G401 (cell line): ENCODE results near the gene SFI1. TPM values are rescaled to one million over a fixed set of nuclear protein-coding genes. Genes with fewer than 3 reads are reported as not detected.
A peak's percentile ranks its signal among the peaks of the same experiment; 100 is the strongest.
"Not testable (repeated sequence)": the region's sequence is repeated elsewhere in the genome, so short reads cannot be mapped to it uniquely, and the experiment has no call there.

Experiments used
- DNase-seq: peaks from one replicate; pipeline ENCODE4 v3.0.0-alpha.2; 2015; ENCODE audit warnings: low spot score
- in situ Hi-C: cut with HindIII; loops from 2 replicates; pipeline ENCODE4 v1.10.0; 2016; ENCODE audit warnings: low sequenced_read_pairs, mixed read lengths
- total RNA-seq: library from RNA; depleted of rRNA; stranded (reverse); fragments of >200 nt; shearing (Covaris generic); gene quantifications from 2 replicates; pipeline ENCODE4 v1.2.3, GENCODE V29; 2014; rRNA removed

Gene SFI1, protein sequence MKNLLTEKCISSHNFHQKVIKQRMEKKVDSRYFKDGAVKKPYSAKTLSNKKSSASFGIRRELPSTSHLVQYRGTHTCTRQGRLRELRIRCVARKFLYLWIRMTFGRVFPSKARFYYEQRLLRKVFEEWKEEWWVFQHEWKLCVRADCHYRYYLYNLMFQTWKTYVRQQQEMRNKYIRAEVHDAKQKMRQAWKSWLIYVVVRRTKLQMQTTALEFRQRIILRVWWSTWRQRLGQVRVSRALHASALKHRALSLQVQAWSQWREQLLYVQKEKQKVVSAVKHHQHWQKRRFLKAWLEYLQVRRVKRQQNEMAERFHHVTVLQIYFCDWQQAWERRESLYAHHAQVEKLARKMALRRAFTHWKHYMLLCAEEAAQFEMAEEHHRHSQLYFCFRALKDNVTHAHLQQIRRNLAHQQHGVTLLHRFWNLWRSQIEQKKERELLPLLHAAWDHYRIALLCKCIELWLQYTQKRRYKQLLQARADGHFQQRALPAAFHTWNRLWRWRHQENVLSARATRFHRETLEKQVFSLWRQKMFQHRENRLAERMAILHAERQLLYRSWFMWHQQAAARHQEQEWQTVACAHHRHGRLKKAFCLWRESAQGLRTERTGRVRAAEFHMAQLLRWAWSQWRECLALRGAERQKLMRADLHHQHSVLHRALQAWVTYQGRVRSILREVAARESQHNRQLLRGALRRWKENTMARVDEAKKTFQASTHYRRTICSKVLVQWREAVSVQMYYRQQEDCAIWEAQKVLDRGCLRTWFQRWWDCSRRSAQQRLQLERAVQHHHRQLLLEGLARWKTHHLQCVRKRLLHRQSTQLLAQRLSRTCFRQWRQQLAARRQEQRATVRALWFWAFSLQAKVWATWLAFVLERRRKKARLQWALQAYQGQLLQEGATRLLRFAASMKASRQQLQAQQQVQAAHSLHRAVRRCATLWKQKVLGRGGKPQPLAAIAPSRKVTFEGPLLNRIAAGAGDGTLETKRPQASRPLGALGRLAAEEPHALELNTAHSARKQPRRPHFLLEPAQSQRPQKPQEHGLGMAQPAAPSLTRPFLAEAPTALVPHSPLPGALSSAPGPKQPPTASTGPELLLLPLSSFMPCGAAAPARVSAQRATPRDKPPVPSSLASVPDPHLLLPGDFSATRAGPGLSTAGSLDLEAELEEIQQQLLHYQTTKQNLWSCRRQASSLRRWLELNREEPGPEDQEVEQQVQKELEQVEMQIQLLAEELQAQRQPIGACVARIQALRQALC
- total RNA-seq, result 17.0 and 43.8 TPM in 2 replicates

DNA sequence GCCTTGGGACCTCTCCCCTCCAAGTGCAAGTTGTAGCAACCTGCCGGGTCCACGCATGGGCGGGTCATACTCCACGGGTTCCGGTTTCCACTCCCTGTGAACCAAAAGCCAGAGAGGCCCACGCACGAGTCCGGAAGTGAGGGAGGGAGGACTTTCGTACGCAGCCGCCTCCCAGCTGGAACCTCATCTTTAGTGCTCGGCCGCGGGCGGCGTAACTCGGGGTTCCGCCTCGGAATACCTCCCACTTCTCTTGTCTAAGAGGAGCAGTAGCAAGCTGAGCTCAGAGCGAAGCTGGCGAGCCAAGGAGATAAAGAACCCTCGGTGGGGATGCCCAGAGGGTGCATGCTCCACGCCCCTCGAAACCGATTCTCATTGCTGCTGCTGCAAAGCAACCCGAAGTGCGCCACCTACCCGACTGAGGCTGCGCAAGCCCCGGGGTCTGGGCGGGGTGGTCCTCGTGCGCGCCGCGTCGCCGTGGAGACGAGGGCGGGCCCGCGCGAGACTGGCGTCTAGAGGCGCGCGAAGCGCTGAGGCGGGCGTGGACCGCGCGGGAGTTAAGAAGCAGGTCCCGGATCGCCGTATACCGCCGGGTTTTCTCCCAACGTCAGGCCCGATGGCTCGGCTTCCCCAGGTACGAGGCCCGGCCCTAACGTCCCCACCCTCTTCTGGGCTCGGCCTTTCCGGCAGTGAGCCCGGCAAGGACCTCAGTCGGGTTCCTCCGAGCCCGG lies at the start of gene SFI1:
TSS of gene SFI1 (plus strand) at position 530 of the 728 bp plus-strand sequence. CDS start 11,749 bp downstream, outside the sequence.
- DNase-seq, result peak; percentile 90
- in situ Hi-C loops, result no loop called here

DNA sequence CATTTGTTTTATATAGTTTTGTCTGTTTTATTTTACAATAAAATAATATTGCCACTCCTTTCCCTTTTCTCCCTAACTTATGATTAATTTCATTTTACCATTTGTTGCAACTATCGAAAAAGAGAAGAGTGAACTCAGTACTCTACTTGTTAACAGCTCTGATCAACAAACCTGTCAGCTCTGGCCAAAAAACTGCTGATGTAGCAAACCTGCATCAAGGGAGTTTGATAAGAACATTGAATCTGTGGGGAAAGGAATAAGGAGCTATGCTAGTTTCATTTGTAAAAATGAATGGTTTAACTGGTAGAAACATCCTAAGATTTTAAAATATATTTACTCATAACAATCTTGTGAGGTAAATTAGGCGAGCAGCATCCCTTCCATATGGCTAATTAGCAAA lies 49.6 kb upstream of the SFI1 start:
- in situ Hi-C loops, result no loop called here
- DNase-seq, result no peak

DNA sequence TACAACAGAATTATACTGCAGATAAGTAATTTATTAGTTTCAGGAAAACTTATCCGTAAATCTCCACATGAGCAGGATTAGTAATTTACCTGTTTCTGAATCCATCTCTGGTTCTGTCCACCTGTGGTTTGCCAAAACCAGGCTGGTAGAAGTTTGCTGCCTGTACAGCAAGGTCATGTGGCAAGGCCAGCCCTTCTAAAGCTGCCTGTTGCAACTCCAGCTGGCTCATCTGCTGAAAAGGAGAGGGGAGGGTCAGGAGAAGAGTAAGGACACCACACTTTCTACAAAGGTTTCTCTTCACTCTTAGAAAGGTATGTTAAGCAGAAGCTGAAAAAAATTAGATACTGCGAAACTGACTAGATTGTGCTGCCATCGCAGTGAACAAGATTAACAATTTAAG lies 49.0 kb upstream of the SFI1 start:
- no peak for DNase-seq
- in situ Hi-C loops, result no loop called here

DNA sequence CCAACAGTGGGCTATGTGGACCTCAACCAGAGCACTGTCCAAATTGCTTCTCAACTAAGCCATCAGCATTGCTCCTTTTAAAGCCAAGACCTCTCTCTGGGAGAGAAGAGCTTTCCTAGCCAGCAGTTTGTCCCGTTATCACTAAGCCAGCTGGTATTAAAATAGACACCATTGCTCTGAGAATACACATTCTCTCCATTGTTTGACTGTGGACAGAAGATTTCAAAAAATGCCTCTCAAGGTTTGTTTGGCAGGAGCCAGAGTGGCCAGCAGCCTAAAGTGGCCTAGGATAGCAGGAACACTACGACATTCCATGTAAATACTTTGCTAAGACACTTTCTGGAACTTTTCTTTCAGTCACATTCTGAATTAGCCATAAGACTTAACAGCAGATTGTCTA lies 48.0 kb upstream of the SFI1 start:
- in situ Hi-C loops, result no loop called here
- no peak for DNase-seq

DNA sequence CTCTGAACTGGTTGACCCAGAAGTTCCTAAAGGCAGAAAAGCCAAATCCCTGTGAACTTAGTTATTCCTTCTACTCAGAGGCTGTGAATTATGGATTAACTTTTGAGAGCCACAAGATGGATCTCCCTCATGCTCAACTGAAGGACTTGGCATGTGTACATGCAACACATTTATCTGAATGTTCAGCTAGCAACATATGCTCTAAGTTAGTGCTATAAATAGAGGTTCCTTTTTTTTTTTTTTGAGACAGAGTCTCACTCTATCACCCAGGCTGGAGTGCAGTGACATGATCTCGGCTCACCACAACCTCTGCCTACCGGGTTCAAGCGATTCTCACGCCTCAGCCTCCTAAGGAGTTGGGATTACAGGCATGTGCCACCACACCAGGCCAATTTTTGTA lies 46.8 kb upstream of the SFI1 start:
- in situ Hi-C loops, result no loop called here
- DNase-seq, result no peak

DNA sequence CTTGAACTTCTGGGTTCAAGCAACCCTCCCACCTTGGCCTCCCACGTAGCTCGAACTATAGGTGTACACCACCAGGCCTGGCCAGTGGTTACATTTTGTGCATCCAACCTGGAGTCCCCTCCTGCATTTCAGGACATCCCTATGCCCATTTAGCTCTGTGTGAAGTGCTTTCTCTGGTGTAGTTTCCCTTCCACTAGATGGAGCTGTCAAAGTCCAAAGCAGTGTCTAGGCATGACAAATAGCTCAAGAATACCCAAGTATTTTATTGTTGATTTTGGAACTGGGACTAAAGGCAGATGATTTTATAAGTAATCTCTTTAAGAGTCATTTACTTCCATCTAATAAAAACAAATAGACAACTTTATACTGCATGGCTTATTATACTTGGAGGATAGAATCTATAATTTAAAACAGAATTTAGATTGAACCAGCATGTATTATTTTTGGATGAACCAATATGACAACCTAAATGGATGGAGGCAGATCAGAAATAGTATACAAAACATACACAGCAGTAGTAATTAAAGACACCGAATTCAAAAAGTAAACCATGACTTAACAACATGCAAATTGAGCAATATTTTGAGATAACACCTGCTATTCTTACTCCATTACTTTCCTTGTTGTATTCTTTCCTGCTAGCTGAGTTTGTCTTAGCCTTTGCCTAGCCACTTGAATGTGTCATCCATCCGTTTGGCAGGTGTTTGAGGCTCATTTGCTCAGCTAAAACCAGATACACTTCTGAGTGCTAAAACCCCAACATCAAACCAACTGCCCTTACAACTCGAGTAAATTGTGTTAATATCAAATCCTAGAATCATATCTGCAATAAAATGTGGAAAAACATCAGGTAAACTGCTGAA lies 44.4 kb upstream of the SFI1 start:
- in situ Hi-C loops, result no loop called here

DNA sequence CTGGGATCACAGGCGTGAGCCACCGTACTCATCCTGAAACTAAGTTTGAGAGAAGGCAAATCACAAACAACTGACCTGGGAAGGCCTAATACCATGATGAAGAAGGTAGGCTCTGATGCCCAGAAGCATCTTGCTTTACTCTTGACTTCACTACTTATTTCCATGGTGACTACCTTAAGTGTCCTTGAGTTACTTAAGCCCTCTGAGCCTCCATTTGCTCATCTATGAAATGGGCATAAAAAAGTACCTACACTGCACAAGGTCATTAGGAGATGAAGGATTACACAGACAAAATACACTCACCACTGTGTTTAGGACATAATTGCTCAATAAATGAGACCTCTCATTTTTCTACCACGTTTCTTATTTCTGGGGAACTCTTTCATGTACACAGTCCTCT lies 34.6 kb upstream of the SFI1 start:
- in situ Hi-C loops, result no loop called here
- no peak for DNase-seq

More for the DNA sequence above, 44.4 kb upstream of the SFI1 start:
- peak; percentile 25 for DNase-seq

DNA sequence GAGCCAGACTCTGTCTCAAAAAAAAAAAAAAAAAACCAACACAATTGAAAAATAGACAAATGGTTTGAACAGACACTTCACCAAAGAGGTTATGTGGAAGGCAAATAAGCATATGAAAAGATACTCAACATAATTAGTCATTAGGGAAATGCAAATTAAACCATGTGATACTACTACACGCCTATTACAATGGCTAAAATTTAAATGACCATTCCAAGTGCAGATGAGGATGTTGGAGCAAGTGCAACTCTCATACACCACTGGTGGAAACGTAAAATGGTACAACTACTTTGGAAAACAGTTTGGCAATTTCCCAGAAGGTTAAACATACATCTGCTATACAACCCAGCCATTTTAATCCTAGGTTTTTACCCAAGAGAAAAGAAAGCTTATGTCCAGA lies 31.0 kb upstream of the SFI1 start:
- in situ Hi-C loops, result no loop called here
- no peak for DNase-seq

DNA sequence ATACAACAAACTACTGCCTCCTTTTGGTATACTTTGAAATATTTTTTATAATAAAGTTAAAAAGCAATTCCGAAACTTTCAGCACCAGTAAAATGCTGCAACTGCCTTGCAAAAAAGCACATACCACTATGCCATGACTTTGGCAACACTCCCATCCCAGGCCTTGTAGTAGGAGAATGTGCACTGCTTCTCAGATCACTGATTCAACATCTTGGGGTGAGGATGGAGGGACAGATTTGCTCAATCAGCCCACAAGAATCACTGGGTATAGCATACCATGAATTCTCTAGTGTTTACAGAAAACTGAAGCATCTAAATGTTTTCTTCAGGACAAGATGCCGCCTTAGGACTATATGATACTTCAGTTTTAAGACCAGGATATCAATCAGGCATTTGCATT lies 21.6 kb upstream of the SFI1 start:
- in situ Hi-C loops, result no loop called here
- DNase-seq, result no peak

DNA sequence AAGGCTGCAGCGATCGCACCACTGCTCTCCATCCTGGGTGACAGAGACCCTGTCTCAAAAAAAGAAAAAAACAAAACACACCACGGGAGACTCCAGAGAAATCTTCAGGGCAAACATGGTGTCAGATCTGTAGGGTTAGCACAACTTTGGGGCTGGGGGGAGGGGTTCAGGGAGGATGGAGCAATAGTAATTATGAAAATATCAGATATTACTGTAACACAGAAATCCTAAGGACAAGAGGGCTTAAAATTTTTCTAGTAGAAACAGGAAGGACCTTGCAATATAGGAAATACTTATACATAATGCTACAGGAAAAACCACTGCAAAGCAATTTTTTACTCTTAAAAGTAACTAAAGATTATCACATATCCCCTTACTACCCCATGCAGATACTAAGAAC lies 20.5 kb upstream of the SFI1 start:
- in situ Hi-C loops, result no loop called here

DNA sequence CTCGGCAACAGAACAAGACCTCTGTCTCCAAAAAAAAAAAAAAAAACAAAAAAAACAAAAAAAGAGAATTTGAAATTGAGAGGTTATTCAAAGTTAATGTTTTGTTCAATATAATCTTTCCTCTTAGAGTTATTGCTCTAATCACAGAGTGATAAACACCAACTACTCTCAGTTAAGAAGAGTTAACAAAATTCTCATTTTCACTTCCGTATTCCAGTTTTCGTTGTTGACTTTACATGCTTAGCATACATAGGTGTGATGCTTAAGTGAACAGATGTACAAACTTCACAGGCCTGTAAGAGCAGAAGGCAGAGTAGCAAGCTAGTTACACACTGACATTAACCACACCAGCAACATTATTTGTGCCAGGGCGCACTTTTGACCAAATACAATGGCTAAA lies 19.0 kb upstream of the SFI1 start:
- no peak for DNase-seq
- in situ Hi-C loops, result no loop called here

More for the DNA sequence above, 20.5 kb upstream of the SFI1 start:
- no peak for DNase-seq

DNA sequence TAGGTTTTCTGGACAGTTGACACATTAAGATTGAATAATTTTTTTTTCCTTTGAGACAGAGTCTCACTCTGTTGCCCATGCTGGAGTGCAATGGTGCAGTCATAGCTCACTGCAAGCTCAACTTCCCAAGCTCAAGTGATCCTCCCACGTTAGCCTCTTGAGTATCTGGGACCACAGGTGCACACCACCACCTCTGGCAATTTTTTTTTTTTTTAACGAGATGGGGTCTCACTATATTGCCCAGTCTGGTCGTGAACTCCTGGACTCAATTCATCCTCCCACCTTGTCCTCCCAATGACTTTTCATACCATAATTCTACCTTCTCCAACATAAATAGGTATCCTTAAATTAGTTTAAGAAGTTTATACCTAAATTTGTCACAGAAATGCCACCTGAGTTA lies 15.2 kb upstream of the SFI1 start:
- no peak for DNase-seq
- in situ Hi-C loops, result no loop called here

DNA sequence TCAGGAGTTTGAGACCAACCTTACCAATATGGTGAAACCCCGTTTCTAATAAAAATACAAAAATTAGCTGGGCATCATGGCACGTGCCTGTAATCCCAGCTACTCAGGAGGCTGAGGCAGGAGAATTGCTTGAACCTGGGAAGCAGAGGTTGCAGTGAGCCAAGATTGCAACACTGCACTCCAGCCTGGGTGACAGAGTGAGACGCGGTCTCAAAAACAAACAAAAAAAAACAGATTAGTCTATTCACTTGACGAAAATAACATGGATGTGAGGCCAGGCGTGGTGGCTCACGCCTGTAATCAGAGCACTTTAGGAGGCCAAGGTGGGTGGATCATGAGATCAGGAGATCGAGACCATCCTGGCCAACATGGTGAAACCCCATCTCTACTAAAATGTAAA lies 13.9 kb upstream of the SFI1 start:
- in situ Hi-C loops, DNase-seq: not testable (repeated sequence)

DNA sequence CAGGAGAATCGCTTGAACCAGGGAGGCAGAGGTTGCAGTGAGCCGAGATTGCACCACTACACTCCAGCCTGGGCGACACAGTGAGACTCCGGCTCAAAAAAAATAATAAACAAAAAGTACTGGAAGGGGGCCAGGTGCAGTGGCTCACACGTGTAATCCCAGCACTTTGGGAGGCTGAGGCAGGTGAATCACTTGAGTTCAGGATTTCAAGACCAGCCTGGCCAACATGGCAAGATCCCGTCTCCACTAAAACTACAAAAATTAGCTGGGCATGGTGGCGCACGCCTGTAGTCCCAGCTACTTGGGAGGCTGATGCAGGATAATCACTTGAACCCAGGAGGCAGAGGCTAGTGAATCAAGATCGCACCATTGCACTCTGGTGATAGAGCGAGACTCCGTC lies 10.0 kb upstream of the SFI1 start:
- DNase-seq, in situ Hi-C loops: not testable (repeated sequence)

DNA sequence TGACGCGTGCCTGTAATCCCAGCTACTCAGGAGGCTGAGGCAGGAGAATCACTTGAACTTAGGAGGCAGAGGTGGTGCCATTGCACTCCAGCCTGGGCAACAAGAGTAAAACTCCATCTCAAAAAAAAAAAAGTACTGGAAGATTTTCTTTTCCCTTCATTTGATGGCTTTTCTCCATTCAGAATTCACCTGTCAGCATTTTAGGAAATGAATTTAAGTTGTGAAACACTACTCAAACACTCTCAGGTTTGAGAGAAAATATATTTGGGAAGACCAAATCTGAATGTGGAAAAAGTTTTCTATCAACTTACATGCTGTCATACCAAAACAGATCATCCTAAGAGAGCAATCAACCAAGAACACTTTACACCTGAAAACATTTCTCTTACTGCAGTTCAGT lies 9.4 kb upstream of the SFI1 start:
- in situ Hi-C loops, result no loop called here
- no peak for DNase-seq

DNA sequence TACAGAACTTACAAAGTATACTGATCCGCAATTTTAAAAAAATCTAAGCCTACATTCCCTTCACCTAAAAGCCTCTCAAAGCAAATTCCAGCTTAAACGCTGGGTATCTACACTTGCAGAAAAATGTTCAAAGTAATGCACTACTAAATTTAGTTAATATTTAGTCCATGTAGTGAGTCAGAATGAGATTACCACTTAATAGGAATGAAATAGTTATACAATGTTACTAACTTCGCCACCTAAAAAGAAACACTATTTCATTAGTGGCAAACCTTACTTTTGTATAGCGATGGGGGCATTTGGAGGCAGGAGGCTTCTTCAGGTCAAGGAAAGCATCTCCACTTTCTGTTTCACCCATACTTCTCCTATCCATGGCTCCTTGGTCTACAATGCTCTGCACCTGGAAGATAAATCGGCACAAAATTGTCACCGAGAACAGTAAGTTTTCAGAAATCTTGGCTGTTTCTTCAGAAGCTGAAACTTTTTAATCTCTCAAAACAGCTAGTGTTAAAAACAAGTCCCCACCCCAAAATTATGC lies 7.9 kb upstream of the SFI1 start:
- in situ Hi-C loops, result no loop called here
- no peak for DNase-seq

DNA sequence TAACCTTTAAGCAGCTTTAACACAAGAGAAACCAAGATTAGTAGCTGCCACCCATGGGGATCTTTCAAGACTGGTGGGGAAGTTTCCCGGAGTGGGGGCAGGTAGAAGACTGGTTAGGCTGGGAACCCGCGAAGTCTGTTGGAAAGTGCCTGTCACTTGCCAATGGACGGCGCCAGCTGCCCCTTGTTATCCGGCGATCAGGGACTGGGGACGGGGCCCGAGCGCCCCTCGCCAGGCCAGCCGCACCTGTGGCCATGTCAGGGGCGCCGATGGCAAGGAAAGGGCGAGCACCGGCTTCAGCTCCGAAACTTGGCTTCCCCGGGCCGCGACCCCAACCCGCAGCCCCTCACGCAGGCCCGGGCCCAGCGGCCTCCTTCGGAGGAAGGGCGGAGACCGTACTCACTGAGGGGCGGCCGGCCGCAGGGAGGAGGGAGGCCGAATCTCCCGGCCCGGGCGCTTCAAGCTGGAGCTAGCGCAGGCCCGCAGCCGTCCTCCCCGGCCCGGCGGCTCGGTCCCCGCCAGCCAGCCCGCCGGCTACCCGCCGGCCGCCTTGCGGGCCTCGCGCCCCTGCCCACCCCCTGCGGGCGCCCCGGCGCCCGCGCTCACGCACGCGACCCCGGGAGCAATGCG lies 7.2 kb upstream of the SFI1 start:
- in situ Hi-C loops, result no loop called here
- peak; percentile 20 for DNase-seq
